HEK293T (cell line): ENCODE results near the gene GIGYF1.
"Not testable (repeated sequence)": the region's sequence is repeated elsewhere in the genome, so short reads cannot be mapped to it uniquely, and the experiment has no call there.

Experiments
- CTCF ChIA-PET: fragments of 350-600 bp; formaldehyde crosslinking; extraction: SDS; loops from one replicate; lab custom pipeline; 2021; ENCODE audit warnings: antibody characterized with exemption, inconsistent platforms; lab: Yijun Ruan, JAX
- POLR2A ChIA-PET: fragments of 350-600 bp; formaldehyde crosslinking; extraction: SDS; loops from one replicate; lab custom pipeline; 2020; ENCODE audit warnings: antibody characterized with exemption, inconsistent platforms; lab: Yijun Ruan, JAX
- DNase-seq: peaks from one replicate; pipeline ENCODE4 v3.0.0; 2012; ENCODE audit warnings: mixed read lengths; ENCODE audit errors: extremely low spot score
- ARNT ChIP-seq: fragments of 450-650 bp; IDR thresholded peaks from 2 replicates; pipeline ENCODE4 v1.6.1; 2017; ENCODE audit warnings: mild to moderate bottlenecking
- BHLHE40 ChIP-seq: fragments of 450-650 bp; IDR thresholded peaks from 2 replicates; pipeline ENCODE4 v1.6.1; 2016; ENCODE audit warnings: mild to moderate bottlenecking, moderate library complexity, borderline replicate concordance
- CTBP1 ChIP-seq: fragments of 450-650 bp; IDR thresholded peaks from 2 replicates; pipeline ENCODE4 v1.6.1; 2016; ENCODE audit warnings: borderline replicate concordance
- ELF4 ChIP-seq: fragments of 450-650 bp; IDR thresholded peaks from 2 replicates; pipeline ENCODE4 v1.6.1; 2017; ENCODE audit warnings: antibody characterized with exemption
- FOXA1 ChIP-seq: fragments of 450-650 bp; IDR thresholded peaks from 2 replicates; pipeline ENCODE4 v1.6.1; 2016; ENCODE audit warnings: mild to moderate bottlenecking
- FOXK2 ChIP-seq: fragments of 450-650 bp; IDR thresholded peaks from 2 replicates; pipeline ENCODE4 v1.6.1; 2016; ENCODE audit warnings: mild to moderate bottlenecking
- FOXM1 ChIP-seq: fragments of 450-650 bp; IDR thresholded peaks from 2 replicates; pipeline ENCODE4 v1.6.1; 2017; ENCODE audit warnings: mild to moderate bottlenecking, borderline replicate concordance
- HDGF ChIP-seq: fragments of 450-650 bp; IDR thresholded peaks from 2 replicates; pipeline ENCODE4 v1.6.1; 2017; ENCODE audit warnings: antibody characterized with exemption, borderline replicate concordance
- L3MBTL2 ChIP-seq: fragments of 450-650 bp; conservative IDR thresholded peaks from 2 replicates; pipeline ENCODE4 v1.6.1; 2016; ENCODE audit warnings: mild to moderate bottlenecking
- LEF1 ChIP-seq: fragments of 450-650 bp; IDR thresholded peaks from 2 replicates; pipeline ENCODE4 v1.6.1; 2017; ENCODE audit warnings: mild to moderate bottlenecking, borderline replicate concordance
- NFRKB ChIP-seq: fragments of 450-650 bp; IDR thresholded peaks from 2 replicates; pipeline ENCODE4 v1.6.1; 2016; ENCODE audit warnings: mild to moderate bottlenecking, moderate library complexity
- SP1 ChIP-seq: fragments of 450-650 bp; IDR thresholded peaks from 2 replicates; pipeline ENCODE4 v1.6.1; 2017
- SUZ12 ChIP-seq: fragments of 450-650 bp; IDR thresholded peaks from 2 replicates; pipeline ENCODE4 v1.6.1; 2016; ENCODE audit warnings: mild to moderate bottlenecking
- TARDBP ChIP-seq: fragments of 450-650 bp; IDR thresholded peaks from 2 replicates; pipeline ENCODE4 v1.6.1; 2016
- ZNF384 ChIP-seq: fragments of 450-650 bp; IDR thresholded peaks from 2 replicates; pipeline ENCODE4 v1.6.1; 2016
- TF ChIP-seq, protein P1 (sequence below): fragments of 450-650 bp; IDR thresholded peaks from 2 replicates; pipeline ENCODE4 v1.6.1; 2016

The GIGYF1 gene

GRCh38 chr7:100670074-100670473 lies 24.0 kb downstream of the GIGYF1 start:
- DNase-seq, result no peak
- ChIA-PET POLR2A (interaction anchor here (0.9 kb wide), 1 partner anchor 36 kb away, joined by 3 read pairs; the partner anchor contains the start of gene POP7), CTCF (interaction anchor here (0.7 kb wide), 1 partner anchor 21 kb away, joined by 3 read pairs; no protein-coding TSS in a partner anchor)
- TF ChIP-seq, protein P1, sequence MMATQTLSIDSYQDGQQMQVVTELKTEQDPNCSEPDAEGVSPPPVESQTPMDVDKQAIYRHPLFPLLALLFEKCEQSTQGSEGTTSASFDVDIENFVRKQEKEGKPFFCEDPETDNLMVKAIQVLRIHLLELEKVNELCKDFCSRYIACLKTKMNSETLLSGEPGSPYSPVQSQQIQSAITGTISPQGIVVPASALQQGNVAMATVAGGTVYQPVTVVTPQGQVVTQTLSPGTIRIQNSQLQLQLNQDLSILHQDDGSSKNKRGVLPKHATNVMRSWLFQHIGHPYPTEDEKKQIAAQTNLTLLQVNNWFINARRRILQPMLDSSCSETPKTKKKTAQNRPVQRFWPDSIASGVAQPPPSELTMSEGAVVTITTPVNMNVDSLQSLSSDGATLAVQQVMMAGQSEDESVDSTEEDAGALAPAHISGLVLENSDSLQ, result no peak
- TF ChIP-seq L3MBTL2 (no peak), NFRKB (no peak), BHLHE40 (no peak), ARNT (no peak), FOXM1 (no peak), LEF1 (no peak), ELF4 (no peak), TARDBP (no peak), HDGF (no peak), SP1 (no peak), FOXA1 (no peak), CTBP1 (no peak), FOXK2 (no peak), SUZ12 (no peak), ZNF384 (no peak)

DNA sequence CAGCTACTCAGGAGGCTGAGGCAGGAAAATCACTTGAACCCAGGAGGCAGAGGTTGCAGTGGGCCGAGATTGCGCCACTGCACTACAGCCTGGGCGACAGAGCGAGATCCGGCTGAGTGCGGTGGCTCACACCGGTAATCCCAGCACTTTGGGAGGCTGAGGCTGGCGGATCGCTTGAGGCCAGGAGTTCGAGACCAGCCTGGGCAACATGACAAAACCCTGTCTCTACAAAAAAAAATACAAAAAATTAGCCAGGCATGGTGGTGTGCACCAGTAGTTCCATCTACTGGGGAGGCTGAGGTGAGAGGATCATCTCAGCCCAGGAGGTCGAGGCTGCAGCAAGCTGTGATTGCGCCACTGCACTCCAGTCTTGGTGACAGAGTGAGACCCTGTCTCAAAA lies 24.9 kb downstream of the GIGYF1 start:
- CTCF ChIA-PET, DNase-seq, POLR2A ChIA-PET: not testable (repeated sequence)

DNA sequence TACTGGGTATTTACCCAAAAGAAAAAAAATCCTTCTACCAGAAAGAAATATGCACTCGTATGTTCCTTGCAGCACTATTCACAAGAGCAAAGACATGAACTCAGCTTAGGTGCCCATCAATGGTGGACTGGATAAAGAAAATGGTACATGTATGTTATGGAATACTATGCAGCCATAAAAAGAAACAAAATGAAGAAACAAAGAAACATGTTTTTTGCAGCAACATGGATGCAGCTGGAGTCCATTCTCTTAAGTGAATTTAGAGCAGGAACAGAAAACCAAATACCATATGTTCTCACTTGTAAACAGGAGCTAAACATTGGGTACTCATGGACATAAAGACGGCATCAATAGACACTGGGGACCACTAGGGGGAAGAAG lies 26.0 kb downstream of the GIGYF1 start:
- CTCF ChIA-PET, result interaction anchor here (0.7 kb wide), 1 partner anchor 22 kb away, joined by 3 read pairs; no protein-coding TSS in a partner anchor
- POLR2A ChIA-PET, result no interaction called here
- DNase-seq, result no peak
- TF ChIP-seq LEF1 (no peak), FOXA1 (no peak), FOXK2 (no peak), NFRKB (no peak), ELF4 (no peak), BHLHE40 (no peak)

DNA sequence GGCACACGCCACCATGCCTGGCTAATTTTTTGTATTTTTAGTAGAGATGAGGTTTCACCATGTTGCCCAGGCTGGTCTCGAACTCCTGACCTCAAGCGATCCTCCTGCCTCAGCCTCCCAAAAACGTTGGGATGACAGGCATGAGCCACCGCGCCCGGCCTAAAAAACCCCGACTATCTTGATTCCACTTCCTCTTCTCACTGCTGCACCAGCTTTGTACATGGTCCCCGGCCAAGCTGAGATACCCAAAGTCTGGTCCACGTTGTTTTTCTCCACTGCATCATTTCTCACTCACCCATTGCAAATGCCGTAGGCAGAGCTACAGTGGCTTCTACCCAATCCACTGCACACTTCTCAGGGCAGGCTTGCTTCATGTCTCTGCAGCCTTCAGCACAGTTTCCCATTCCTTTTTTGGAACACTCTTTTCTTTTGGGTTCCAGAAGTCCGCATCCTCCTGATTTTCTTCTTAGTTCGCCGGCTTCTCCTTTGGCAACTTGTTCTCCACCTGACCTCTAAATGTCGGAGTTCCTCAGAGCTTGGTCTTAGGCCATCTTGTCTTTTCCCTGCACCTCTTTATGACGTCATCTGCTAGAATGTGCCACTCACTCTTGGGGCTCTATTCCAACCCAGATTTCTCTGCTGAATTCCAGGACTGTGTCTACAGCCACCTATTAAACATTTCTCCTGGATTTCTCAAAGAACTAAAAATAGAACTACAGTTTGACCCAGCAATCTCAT lies 26.6 kb downstream of the GIGYF1 start:
- DNase-seq, result no peak
- ChIA-PET POLR2A (no interaction called here), CTCF (interaction anchor here (0.7 kb wide), 1 partner anchor 23 kb away, joined by 3 read pairs; no protein-coding TSS in a partner anchor)
- no peak for TF ChIP-seq TARDBP
- TF ChIP-seq FOXA1, result no peak
- no peak for TF ChIP-seq BHLHE40
- TF ChIP-seq NFRKB, result no peak
- TF ChIP-seq ZNF384, result no peak
- TF ChIP-seq ELF4, result no peak
- no peak for TF ChIP-seq SUZ12
- no peak for TF ChIP-seq SP1
- TF ChIP-seq LEF1, result no peak
- TF ChIP-seq FOXK2, result no peak
- TF ChIP-seq HDGF, result no peak
- no peak for TF ChIP-seq L3MBTL2

DNA sequence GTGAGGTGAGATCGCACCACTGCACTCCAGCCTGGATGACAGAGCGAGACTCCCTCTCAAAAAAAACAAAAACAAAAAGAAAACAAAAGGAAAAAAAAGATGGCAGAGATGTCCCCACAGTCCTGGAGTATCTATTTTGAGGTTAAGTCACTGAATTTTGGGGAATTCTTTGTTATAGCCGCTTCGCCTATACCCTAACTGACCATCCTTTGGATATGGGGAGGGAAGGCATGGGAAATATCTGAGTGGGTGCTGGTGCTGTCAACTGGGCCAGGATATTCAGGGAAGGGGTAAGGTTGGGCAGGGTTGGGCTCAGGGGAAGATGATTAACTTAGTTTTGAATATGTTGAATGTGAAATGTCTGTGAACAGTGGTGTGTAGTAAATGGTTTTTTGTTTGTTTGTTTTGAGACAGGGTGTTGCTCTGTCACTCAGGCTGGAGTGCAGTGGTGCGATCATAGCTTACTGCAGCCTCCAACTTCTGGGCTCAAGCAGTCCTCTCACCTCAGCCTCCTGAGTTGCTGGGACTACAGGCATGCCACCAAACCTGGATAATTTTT lies 28.8 kb downstream of the GIGYF1 start:
- ChIA-PET POLR2A (interaction anchor here (1.0 kb wide), 1 partner anchor 8 kb away, joined by 3 read pairs; the partner anchor contains the start of gene GNB2), CTCF (interaction anchor here (0.6 kb wide), 1 partner anchor 473 kb away, joined by 4 read pairs; no protein-coding TSS in a partner anchor)

DNA sequence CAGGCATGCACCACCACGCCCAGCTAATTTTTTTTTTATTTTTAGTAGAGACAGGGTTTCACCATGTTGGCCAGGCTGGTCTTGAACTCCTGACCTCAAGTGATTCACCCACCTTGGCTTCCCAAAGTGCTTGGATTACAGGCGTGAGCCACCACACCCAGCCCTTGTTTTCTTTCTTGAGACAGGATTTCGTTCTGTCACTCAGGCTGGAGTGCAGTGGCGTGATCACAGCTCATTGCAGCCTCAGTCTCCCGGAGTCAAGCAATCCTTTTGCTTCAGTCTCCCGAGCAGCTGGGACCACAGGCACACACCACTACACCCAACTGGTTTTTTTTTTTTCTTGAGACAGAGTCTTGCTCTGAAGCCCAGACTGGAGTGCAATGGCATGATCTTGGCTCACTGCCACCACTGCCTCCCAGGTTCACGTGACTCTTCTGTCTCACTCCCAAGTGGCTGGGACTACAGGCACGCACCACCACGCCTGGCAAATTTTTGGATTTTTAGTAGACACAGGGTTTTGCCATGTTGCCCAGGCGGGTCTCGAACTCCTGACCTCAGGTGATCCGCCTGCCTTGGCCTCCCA lies 31.8 kb downstream of the GIGYF1 start:
- POLR2A ChIA-PET, result interaction anchor here (0.9 kb wide), 1 partner anchor 36 kb away, joined by 3 read pairs; no protein-coding TSS in a partner anchor
- DNase-seq, result not testable (repeated sequence)

More for the DNA sequence above, 28.8 kb downstream of the GIGYF1 start:
- DNase-seq, result no peak
- TF ChIP-seq FOXK2 (no peak), FOXM1 (no peak), HDGF (no peak), ELF4 (no peak), SP1 (no peak), TARDBP (no peak), ARNT (no peak), NFRKB (no peak), CTBP1 (no peak), FOXA1 (no peak), L3MBTL2 (no peak), SUZ12 (no peak), ZNF384 (no peak), BHLHE40 (no peak), LEF1 (no peak)
- TF ChIP-seq, protein P1, result no peak

More for the DNA sequence above, 31.8 kb downstream of the GIGYF1 start:
- CTCF ChIA-PET, result not testable (repeated sequence)
